ENCODE data around the gene MYPOP.
A peak's percentile ranks its signal among the peaks of the same experiment; 100 is the strongest.

Gene MYPOP

GRCh38 chr19:45900738-45901431, 1.5 kb downstream of the MYPOP start:
- POLR2A ChIA-PET = interaction anchor here (3.0 to 3.4 kb wide), 2 partner anchors 15 to 37 kb away, joined by 25 to 46 read pairs; partner anchors contain the start of genes FOXA3, IRF2BP1 and SYMPK
- Histone ChIP-seq H3K27ac (ENCODE audit: extremely low read depth, low read depth, low read length) (peak overlapping the region; percentile 17; the same call in 1 of the 2 replicates), H3K36me3 (ENCODE audit: control insufficient read depth in 2 of 2, insufficient read depth in 1 of 2, low read length in 2 of 2) (peaks cover 27 to 43% of the 10 kb centered on the region in 2 experiments; a peak in 2 of 3 replicates), H3K4me1 (ENCODE audit: control insufficient read depth, insufficient read depth, low read length) (peaks cover 9% of the 10 kb centered on the region; the same call in 1 of the 2 replicates), H3K9me3 (ENCODE audit: control insufficient read depth, insufficient read depth, low read depth, low read length) (no peaks in the 10 kb centered on the region), H3K4me3 (ENCODE audit: low read depth, low read length) (no peak overlapping the region)
- CTCF ChIA-PET = interaction anchor here (0.6 to 3.4 kb wide), 3 partner anchors 14 to 46 kb away, joined by 3 to 25 read pairs (median 3); no protein-coding TSS in a partner anchor
- TF ChIP-seq ZNF664 (tag by site-specific recombination; IDR thresholded peaks at IDR 0.05) (peak; percentile 97), ZNF623 (tag by site-specific recombination; IDR thresholded peaks at IDR 0.05) (no peak)

DNA sequence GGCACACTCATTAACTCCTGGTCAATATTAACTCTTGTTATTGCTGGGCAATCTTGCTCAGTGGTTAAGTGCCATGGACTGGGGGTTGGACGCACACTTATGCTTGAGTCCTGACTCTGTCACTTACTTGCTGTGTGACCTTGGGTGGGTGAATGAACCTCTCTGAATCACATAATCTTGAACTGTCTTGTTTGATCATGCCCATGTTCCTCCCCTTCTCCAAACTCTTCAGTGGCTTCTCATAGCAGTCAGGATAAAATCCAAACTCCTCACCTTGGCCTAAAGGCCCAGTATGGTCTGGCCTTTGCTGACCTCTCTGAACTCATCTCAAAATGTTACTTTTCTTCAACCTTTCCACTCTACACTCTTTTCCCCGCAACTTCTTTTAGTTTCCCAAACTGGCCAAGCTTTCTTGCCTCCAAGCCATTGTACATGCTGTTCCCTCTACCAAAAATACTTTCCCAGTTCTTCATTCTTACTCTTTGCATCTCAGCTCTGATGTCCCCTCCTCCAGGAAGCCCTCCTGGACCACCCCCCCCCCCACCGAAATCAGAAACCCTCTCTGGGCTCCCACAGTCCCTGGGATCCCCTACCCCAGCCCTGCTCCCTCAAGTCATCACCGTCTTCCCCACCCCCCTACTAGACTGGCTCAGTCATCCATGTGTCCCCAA, 2.4 kb downstream of the MYPOP start:
- Histone ChIP-seq H3K27ac (ENCODE audit: extremely low read depth, low read depth, low read length) (no peak overlapping the region), H3K4me3 (ENCODE audit: low read depth, low read length) (no peak overlapping the region), H3K4me1 (ENCODE audit: control insufficient read depth, insufficient read depth, low read length) (peaks cover 9% of the 10 kb centered on the region; the same call in 1 of the 2 replicates), H3K9me3 (ENCODE audit: control insufficient read depth, insufficient read depth, low read depth, low read length) (no peaks in the 10 kb centered on the region), H3K36me3 (ENCODE audit: control insufficient read depth in 2 of 2, insufficient read depth in 1 of 2, low read length in 2 of 2) (peaks cover 32 to 49% of the 10 kb centered on the region in 2 experiments; a peak in 2 of 3 replicates)
- CTCF ChIA-PET = interaction anchor here (0.6 to 3.4 kb wide), 3 partner anchors 13 to 441 kb away, joined by 3 to 25 read pairs (median 3); no protein-coding TSS in a partner anchor
- peak; percentile 96 for TF ChIP-seq ZNF768 (tag by site-specific recombination; IDR thresholded peaks at IDR 0.05)
- TF ChIP-seq SETDB1 (IDR thresholded peaks at IDR 0.05; ENCODE audit: insufficient read length, low read length) = no peak
- TF ChIP-seq ZNF580 (tag by site-specific recombination; IDR thresholded peaks at IDR 0.05) = 0 out of 2 replicates have a peak, but pooled peaks have one; percentile 49
- POLR2A ChIA-PET = no interaction called here

DNA sequence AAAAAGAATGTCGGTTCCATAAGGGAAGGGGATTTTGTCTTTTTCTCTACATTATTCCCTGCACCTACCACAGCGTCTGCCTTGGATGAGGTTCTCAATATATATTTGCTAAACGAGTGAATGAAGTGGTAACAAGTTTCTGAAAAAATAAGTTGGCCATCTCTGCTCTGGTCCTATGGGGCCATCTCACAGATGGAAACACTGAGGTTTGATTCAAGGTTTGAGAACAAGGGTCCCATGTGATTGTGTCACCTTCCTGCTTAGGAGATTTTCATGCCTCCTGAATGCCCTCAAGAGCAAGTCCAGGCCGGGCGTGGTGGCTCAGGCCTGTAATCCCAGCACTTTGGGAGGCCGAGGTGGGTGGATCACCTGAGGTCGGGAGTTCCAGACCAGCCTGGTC, 3.2 kb downstream of the MYPOP start:
- peaks cover 33 to 53% of the 10 kb centered on the region in 2 experiments; a peak in 2 of 3 replicates for H3K36me3 ChIP-seq (ENCODE audit: control insufficient read depth in 2 of 2, insufficient read depth in 1 of 2, low read length in 2 of 2)
- H3K9me3 ChIP-seq (ENCODE audit: control insufficient read depth, insufficient read depth, low read depth, low read length) = no peaks in the 10 kb centered on the region
- H3K4me1 ChIP-seq (ENCODE audit: control insufficient read depth, insufficient read depth, low read length) = peaks cover 9% of the 10 kb centered on the region; the same call in 1 of the 2 replicates
- TF ChIP-seq ZNF24 (tag by site-specific recombination; IDR thresholded peaks at IDR 0.05) (no peak), ZNF48 (tag by site-specific recombination; IDR thresholded peaks at IDR 0.05) (no peak), ZNF600 (tag by site-specific recombination; IDR thresholded peaks at IDR 0.05) (no peak), ZNF433 (tag by site-specific recombination; IDR thresholded peaks at IDR 0.05; ENCODE audit: low read depth) (no peak), ZFHX2 (tag by site-specific recombination; conservative IDR thresholded peaks at IDR 0.05) (no peak), ZBTB7A (tag by site-specific recombination; IDR thresholded peaks at IDR 0.05; ENCODE audit: low read depth) (no peak), ZNF211 (tag by site-specific recombination; IDR thresholded peaks at IDR 0.05; ENCODE audit: low read depth) (no peak), ZNF324 (tag by site-specific recombination; IDR thresholded peaks at IDR 0.05) (no peak), ZNF555 (tag by site-specific recombination; conservative IDR thresholded peaks at IDR 0.05) (no peak), ZBTB48 (tag by site-specific recombination; IDR thresholded peaks at IDR 0.05) (no peak), ZNF624 (tag by site-specific recombination; IDR thresholded peaks at IDR 0.05) (no peak), ZNF777 (tag by site-specific recombination; IDR thresholded peaks at IDR 0.05; ENCODE audit: borderline replicate concordance) (no peak), ZNF610 (tag by site-specific recombination; IDR thresholded peaks at IDR 0.05; ENCODE audit: borderline replicate concordance) (no peak), ZNF354C (tag by site-specific recombination; IDR thresholded peaks at IDR 0.05; ENCODE audit: borderline replicate concordance, low read depth) (no peak), ZNF169 (tag by site-specific recombination; IDR thresholded peaks at IDR 0.05) (no peak)
- TF ChIP-seq, protein P1, sequence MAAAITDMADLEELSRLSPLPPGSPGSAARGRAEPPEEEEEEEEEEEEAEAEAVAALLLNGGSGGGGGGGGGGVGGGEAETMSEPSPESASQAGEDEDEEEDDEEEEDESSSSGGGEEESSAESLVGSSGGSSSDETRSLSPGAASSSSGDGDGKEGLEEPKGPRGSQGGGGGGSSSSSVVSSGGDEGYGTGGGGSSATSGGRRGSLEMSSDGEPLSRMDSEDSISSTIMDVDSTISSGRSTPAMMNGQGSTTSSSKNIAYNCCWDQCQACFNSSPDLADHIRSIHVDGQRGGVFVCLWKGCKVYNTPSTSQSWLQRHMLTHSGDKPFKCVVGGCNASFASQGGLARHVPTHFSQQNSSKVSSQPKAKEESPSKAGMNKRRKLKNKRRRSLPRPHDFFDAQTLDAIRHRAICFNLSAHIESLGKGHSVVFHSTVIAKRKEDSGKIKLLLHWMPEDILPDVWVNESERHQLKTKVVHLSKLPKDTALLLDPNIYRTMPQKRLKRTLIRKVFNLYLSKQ (tag by site-specific recombination; IDR thresholded peaks at IDR 0.05; ENCODE audit: borderline replicate concordance) = no peak
- TF ChIP-seq, protein P2, sequence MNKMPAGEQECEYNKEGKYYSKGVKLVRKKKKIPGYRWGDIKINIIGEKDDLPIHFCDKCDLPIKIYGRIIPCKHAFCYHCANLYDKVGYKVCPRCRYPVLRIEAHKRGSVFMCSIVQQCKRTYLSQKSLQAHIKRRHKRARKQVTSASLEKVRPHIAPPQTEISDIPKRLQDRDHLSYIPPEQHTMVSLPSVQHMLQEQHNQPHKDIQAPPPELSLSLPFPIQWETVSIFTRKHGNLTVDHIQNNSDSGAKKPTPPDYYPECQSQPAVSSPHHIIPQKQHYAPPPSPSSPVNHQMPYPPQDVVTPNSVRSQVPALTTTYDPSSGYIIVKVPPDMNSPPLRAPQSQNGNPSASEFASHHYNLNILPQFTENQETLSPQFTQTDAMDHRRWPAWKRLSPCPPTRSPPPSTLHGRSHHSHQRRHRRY (tag by site-specific recombination; IDR thresholded peaks at IDR 0.05) = no peak
- TF ChIP-seq, protein P3, sequence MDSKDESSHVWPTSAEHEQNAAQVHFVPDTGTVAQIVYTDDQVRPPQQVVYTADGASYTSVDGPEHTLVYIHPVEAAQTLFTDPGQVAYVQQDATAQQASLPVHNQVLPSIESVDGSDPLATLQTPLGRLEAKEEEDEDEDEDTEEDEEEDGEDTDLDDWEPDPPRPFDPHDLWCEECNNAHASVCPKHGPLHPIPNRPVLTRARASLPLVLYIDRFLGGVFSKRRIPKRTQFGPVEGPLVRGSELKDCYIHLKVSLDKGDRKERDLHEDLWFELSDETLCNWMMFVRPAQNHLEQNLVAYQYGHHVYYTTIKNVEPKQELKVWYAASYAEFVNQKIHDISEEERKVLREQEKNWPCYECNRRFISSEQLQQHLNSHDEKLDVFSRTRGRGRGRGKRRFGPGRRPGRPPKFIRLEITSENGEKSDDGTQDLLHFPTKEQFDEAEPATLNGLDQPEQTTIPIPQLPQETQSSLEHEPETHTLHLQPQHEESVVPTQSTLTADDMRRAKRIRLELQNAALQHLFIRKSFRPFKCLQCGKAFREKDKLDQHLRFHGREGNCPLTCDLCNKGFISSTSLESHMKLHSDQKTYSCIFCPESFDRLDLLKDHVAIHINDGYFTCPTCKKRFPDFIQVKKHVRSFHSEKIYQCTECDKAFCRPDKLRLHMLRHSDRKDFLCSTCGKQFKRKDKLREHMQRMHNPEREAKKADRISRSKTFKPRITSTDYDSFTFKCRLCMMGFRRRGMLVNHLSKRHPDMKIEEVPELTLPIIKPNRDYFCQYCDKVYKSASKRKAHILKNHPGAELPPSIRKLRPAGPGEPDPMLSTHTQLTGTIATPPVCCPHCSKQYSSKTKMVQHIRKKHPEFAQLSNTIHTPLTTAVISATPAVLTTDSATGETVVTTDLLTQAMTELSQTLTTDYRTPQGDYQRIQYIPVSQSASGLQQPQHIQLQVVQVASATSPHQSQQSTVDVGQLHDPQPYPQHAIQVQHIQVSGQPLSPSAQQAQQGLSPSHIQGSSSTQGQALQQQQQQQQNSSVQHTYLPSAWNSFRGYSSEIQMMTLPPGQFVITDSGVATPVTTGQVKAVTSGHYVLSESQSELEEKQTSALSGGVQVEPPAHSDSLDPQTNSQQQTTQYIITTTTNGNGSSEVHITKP (tag by site-specific recombination; IDR thresholded peaks at IDR 0.05) = no peak
- no peak overlapping the region for H3K4me3 ChIP-seq (ENCODE audit: low read depth, low read length)
- ChIA-PET CTCF (no interaction called here), POLR2A (no interaction called here)
- no peak overlapping the region for H3K27ac ChIP-seq (ENCODE audit: extremely low read depth, low read depth, low read length)
